Loucy (cell line): ENCODE results near the gene LIX1.

ENCODE experiments used
- CTCF ChIP-seq: fragments of 200-600 bp; sonication (generic); conservative IDR thresholded peaks from 2 replicates; pipeline ENCODE4 v1.5.1; 2014; ENCODE audit warnings: mild to moderate bottlenecking, antibody characterized with exemption, low read length
- EZH2phosphoT487 ChIP-seq: fragments of 200-600 bp; IDR thresholded peaks from 2 replicates; pipeline ENCODE4 v1.6.1; 2018; ENCODE audit warnings: antibody characterized with exemption, mild to moderate bottlenecking, moderate library complexity, borderline replicate concordance

DNA sequence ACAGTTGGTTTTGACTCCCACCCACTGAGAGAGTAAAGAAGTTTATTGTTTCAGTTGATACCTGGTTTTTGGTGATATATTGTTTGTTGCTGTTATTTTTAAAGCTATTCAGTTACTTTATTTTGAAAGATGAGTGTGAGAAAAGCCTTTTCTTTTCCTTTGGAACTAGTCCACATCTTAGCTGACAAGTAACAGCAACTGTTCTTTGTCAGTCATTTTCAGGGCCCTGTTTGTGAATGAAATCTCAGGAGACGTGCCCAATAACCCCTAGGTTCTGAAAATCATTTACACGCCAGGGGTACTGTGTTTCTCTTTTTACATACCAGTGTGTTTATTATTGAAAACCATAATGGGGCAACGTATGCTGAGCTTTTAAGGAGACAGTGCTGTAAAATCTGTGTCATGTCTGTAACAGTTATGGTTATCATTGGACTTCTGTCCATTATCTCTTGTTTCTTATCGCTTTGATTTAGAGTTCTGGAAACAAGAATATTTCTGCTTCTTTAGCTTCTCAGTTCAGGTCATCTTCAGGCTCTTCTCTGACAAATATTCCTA lies 75.0 kb downstream of the LIX1 start:
- TF ChIP-seq CTCF (no peak), EZH2phosphoT487 (no peak)
